ENCODE measurements around the gene ANK3.

Gene ANK3

GRCh38 chr10:60023155-60023877 lies 366.4 kb downstream of the ANK3 start:
- no peak overlapping the region for H3K27ac ChIP-seq
- no peak for DNase-seq (ENCODE audit: low read depth, low spot score)

- H3K27ac ChIP-seq = no peak overlapping the region
- no peak for DNase-seq (ENCODE audit: low read depth, low spot score)
Measured at GRCh38 chr10:60021361-60021760, 368.3 kb downstream of the ANK3 start.

DNA sequence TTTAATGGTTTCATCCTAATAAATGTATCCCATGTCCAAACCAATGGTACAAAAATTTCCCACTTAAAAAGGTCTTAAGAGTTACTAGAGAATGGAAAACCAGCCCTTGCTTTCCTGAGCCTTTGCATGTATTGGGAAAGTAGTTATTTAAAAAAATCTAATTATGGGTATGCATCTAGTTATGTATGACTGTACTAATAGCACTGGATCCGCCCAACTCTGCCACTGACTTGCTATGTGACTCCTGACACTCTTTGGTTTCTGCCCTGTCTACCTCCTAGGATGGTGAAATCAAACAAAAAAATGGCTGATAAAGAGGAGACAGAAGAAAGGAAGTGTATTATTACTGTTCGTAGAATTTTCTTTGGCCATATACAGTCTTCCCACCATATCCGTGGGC lies 372.9 kb downstream of the ANK3 start:
- DNase-seq (ENCODE audit: low read depth, low spot score) = no peak
- H3K27ac ChIP-seq = no peak overlapping the region

DNA sequence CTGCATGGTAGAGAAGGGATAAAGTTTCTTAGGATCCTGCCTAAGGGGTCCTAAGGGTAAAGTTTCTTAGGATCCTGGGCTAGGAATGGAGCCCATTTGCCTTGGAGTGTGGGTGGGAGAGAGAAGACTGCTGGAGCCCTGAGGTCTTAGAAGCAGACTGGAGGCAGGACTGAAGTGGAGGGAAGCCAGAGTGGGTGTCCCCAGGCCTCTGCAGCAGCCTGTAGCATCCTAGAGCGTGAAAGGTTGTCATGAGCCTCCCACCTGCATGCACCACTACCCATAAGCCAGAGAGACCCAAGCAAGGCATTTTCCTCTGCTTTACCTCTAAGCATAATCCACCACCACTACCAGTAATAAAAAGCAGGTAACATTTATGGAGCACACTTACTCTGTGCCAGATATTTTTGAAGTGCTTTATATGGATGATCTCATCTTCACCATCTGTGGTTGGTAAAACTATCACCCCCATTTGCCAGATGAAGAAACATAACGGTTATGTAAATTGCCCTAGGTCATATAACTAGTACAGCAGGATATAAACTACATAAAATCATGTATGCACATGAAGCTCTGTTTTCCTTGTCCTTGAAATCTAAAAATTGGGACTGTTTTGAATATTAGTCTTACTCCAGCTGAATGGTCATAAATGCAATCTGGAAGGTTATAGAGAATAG lies 379.8 kb downstream of the ANK3 start:
- H3K27ac ChIP-seq = no peak overlapping the region
- no peak for DNase-seq (ENCODE audit: low read depth, low spot score)

DNA sequence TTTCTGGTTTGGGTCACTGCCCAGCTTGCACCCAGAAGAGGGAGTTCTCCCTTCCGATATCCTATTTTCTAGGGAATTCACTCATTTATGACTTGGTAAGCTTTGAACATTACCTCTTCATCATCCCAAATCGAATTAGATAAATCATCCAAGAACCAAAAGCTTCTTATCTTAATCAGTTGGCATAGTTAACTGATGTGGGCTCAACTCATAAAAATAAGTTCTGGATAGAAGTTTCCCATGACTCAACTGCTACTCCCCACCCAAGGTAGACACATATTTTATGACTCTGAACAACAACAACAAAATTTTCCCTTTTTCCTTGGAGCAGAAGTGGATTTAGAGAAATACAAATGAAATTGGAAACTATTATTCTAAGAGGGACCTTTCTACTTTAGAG lies 380.4 kb downstream of the ANK3 start:
- no peak for DNase-seq (ENCODE audit: low read depth, low spot score)
- no peak overlapping the region for H3K27ac ChIP-seq

DNA sequence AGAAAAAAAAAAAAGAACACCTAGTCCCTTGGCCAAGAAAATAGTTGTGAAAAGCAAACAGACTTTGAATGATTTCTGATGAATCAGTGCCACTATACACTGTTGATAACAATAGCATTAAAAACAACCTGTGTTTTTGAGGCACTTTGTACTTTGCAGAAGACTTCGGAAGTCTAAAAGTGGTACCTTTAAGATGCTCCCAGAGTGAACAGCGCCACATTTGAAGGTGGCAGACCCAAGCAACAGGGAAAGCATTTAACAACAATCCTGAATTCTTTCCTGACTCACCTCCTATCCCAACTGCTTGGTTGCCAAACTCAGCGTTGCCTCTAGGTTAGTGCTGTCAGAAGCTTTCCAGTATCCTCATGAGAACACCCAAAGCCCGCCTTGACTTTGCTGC lies 380.9 kb downstream of the ANK3 start:
- H3K27ac ChIP-seq = no peak overlapping the region
- DNase-seq (ENCODE audit: low read depth, low spot score) = no peak

DNA sequence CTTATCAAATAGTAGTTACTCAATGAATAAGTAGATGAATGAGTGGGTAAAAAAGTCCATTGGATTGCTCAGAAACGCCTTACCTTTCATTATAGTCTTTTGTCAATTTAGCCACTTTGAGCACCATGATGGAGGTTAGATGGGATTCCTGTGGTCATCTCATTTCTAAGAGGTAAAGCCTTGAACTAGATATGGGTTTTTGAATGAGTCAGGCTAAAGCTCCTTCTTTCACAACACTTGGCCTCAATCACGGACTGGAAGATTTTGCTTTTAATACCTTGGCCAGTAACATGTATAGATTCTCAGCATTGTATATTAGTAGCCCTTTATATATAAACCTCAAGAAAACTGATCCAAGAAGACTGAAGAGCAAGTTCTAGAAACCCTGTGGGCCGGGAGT lies 383.6 kb downstream of the ANK3 start:
- DNase-seq (ENCODE audit: low read depth, low spot score) = no peak
- H3K27ac ChIP-seq = no peak overlapping the region

DNA sequence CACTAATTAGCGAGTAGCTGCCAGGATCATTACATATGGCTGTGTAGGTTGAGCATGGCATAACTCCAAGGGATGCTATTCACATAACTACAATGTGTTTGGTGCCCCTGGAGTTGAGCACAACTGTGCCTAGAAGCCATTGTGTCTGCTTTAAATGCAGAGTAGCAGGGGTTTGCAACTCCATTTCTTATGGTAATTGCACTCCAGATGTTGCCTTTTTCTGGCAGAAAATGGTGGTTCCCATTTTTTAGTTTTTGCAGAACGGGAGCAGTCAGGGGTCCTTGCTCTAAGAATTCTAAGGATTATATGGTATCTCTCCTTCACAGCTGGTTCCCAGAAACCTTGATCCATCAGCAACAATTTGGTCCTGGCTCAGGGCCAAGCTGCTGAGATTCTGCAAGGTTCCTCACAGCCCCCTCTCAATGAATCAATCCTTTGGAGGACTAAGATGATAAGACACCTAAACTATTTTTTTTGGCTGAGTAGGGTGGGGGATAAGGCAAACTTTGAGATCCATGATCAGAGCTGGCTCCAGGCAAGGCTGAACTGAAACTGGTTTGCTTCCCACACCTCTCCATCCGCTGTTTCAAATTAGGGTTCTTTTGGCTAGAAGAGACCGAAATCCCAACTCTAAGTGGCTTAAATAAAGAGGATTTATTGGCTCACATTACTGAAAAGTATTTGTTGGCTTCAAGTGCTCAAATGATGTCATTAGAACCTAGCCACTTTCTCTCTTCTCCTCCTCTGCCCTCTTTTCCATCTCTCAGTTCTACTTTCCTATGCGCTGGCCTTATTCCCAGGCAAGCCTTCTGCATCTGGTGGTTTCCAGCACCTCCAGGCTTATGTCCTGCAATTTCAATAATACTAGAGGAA lies 385.8 kb downstream of the ANK3 start:
- DNase-seq (ENCODE audit: low read depth, low spot score) = no peak
- no peak overlapping the region for H3K27ac ChIP-seq

GRCh38 chr10:60000747-60001146 lies 388.9 kb downstream of the ANK3 start:
- no peak for DNase-seq (ENCODE audit: low read depth, low spot score)
- H3K27ac ChIP-seq = no peak overlapping the region

- DNase-seq (ENCODE audit: low read depth, low spot score) = no peak
- no peak overlapping the region for H3K27ac ChIP-seq
Measured at GRCh38 chr10:59997827-59998525, 391.7 kb downstream of the ANK3 start.

GRCh38 chr10:59995862-59996261 lies 393.8 kb downstream of the ANK3 start:
- H3K27ac ChIP-seq = peak overlapping the region; percentile 45
- DNase-seq (ENCODE audit: low read depth, low spot score) = no peak

DNA sequence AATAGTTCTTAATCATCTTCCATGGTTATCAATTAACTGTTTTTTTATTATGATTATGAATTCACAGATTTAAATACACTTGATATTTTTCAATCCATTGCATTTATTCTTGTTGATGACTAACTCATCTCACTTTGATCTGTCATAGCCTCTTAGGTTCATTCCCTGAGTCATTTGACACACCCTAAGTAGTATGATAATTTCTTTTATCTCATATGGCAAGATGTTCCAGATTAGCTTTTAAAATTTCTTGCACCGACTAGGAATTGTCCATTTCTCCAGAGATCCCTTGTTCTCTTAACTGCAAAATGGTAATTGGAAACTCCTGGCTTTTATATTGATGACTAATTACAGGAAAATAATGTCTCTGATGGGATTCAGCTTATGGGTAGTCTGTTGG lies 395.7 kb downstream of the ANK3 start:
- peak overlapping the region; percentile 42 for H3K27ac ChIP-seq

DNA sequence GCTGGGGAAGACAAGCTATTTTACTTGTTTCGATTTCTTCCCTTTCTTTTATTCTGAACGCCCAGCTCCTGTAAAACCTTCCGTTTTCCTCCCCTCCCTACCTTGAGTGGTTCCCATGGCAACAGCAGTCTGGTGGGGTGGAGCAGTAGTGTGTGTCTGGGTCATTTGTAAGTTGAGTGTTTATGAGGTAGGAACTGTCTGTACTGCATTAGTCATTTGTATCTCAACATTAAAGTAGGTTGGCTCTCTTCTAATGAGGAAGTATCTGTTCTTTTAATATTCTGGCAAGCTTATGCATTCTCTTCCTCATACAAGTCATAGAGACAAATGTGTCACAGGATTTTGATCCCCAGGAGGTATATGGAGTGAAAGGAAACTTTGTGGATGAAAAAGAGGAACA lies 398.0 kb downstream of the ANK3 start:
- H3K27ac ChIP-seq = peak overlapping the region; percentile 70
- DNase-seq (ENCODE audit: low read depth, low spot score) = peak; percentile 94

More for the DNA sequence above, 395.7 kb downstream of the ANK3 start:
- no peak for DNase-seq (ENCODE audit: low read depth, low spot score)

- H3K27ac ChIP-seq = peak overlapping the region; percentile 70
- no peak for DNase-seq (ENCODE audit: low read depth, low spot score)
Measured at GRCh38 chr10:59991117-59991516, 398.6 kb downstream of the ANK3 start.

- H3K27ac ChIP-seq = no peak overlapping the region
- no peak for DNase-seq (ENCODE audit: low read depth, low spot score)
Measured at GRCh38 chr10:59985639-59986038, 404.0 kb downstream of the ANK3 start.

DNA sequence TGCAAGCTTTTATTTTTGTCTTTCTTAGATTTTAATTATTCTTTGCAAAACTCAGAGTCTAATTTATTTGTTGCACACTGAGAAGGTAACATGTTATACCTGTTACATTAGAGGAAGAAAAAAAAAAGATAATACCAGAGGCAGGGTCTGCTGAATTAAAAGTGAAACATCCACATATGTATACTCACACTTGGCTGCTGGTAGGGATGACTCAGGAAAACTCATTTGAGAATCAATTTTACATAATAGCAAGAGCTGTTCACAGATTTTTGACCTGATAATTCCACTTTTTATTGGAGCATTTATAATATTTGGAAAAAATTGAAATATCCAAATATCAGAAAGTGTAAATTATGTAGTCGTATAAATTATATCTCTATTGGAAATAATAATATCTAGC lies 405.3 kb downstream of the ANK3 start:
- no peak for DNase-seq (ENCODE audit: low read depth, low spot score)

DNA sequence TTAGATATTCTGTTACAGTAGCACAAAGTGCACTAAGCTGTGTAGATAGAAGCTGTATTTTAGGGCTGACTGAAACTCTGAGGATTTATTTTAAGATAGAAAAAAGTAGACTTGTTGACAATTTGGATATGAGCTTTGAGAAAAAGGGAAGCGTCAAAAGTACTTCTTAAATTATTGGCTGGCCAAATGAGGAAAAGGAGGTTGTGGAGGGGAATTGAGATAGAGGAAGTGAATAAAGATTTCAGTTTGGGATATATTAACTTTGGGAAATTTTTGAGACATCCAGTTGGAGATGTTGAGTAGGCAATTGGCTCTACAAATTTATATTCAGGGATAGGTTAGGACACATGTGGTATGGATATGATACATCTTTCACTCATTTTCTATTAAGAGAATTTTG lies 409.3 kb downstream of the ANK3 start:
- H3K27ac ChIP-seq = no peak overlapping the region

More for the DNA sequence above, 405.3 kb downstream of the ANK3 start:
- H3K27ac ChIP-seq = no peak overlapping the region

GRCh38 chr10:59977486-59977885 lies 412.2 kb downstream of the ANK3 start:
- no peak overlapping the region for H3K27ac ChIP-seq
- DNase-seq (ENCODE audit: low read depth, low spot score) = no peak

More for the DNA sequence above, 409.3 kb downstream of the ANK3 start:
- no peak for DNase-seq (ENCODE audit: low read depth, low spot score)

DNA sequence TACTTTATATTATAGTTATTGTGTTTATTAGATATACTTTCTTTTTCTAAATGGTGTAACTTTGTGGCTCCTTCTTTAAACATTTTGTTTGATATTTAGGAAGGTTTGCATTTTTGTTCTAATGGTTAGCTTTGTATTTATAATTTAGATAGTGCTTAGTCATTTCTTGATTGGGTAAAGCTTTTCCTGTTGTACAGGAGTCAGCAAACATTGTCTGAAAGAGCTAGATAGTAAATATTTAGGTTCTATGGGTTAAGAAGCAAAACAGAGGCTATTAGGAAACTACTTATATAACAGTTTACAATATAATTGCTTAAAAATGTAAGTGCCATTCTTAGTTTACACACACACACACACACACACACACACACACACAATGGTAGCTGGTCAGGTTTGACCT lies 412.8 kb downstream of the ANK3 start:
- DNase-seq (ENCODE audit: low read depth, low spot score) = no peak

More for the DNA sequence above, 412.8 kb downstream of the ANK3 start:
- H3K27ac ChIP-seq = no peak overlapping the region
